PC-3 (cell line): ENCODE results near the gene EMC8. TPM values are rescaled to one million over a fixed set of nuclear protein-coding genes. Genes with fewer than 3 reads are reported as not detected.

ENCODE experiments used
- ATAC-seq: fragments of 200-7000 bp; cut with Tn5 transposase; 2 replicates; pipeline ENCODE4 v1.9.1; 2020; ENCODE audit warnings: mild to moderate bottlenecking, moderate library complexity
- BruUV-seq: library from RNA; stranded (reverse); fragments of 400-500 nt; replicated peaks from 2 replicates; lab custom pipeline; 2021; lab: Mats Ljungman, UMichigan
- CTCF ChIA-PET: fragments of 300-600 bp; sonication (Branson Sonifier 250); formaldehyde crosslinking; loops from one replicate; lab custom pipeline; 2022; ENCODE audit warnings: antibody characterized with exemption; lab: Charles Lee
- POLR2A ChIA-PET: fragments of 300-600 bp; sonication (Branson Sonifier 250); formaldehyde crosslinking; loops from one replicate; lab custom pipeline; 2022; ENCODE audit warnings: antibody characterized with exemption; ENCODE audit not compliant: unreplicated experiment; lab: Charles Lee
- DNase-seq: peaks from one replicate; pipeline ENCODE4 v3.0.0-alpha.2; 2015
- H2AFZ ChIP-seq: fragments of 300-600 bp; sonication (generic); 2 replicates; pipeline ENCODE4 v1.6.0; 2016; ENCODE audit warnings: antibody characterized with exemption, low read length
- H3F3A ChIP-seq: fragments of 300-600 bp; sonication (generic); one replicate; pipeline ENCODE4 v1.6.0; 2017; ENCODE audit warnings: antibody characterized with exemption, low read length, control low read depth, mild to moderate bottlenecking; ENCODE audit not compliant: unreplicated experiment
- H3K27ac ChIP-seq: fragments of 300-600 bp; sonication (generic); 2 replicates; pipeline ENCODE4 v1.5.1; 2016; ENCODE audit warnings: mild to moderate bottlenecking, low read length
- H3K27me3 ChIP-seq: fragments of 300-600 bp; sonication (generic); 2 replicates; pipeline ENCODE4 v1.6.1; 2016; ENCODE audit warnings: low read length, mixed read lengths
- H3K36me3 ChIP-seq: fragments of 300-600 bp; sonication (generic); 2 replicates; pipeline ENCODE4 v1.6.1; 2016; ENCODE audit warnings: low read depth, mixed run types, low read length, mixed read lengths
- H3K4me1 ChIP-seq: fragments of 300-600 bp; sonication (generic); 2 replicates; pipeline ENCODE4 v1.5.1; 2016; ENCODE audit warnings: low read length; ENCODE audit not compliant: insufficient read depth
- H3K4me2 ChIP-seq: fragments of 300-600 bp; sonication (generic); 2 replicates; pipeline ENCODE4 v1.6.0; 2016; ENCODE audit warnings: low read length
- H3K4me3 ChIP-seq: fragments of 300-600 bp; sonication (generic); 2 replicates; pipeline ENCODE4 v1.5.1; 2016; ENCODE audit warnings: mild to moderate bottlenecking, low read length, mixed read lengths
- H3K79me2 ChIP-seq: fragments of 300-600 bp; sonication (generic); 2 replicates; pipeline ENCODE4 v1.6.1; 2017; ENCODE audit warnings: low read length, mixed read lengths
- H3K9ac ChIP-seq: fragments of 300-600 bp; sonication (generic); 2 replicates; pipeline ENCODE4 v1.6.0; 2016; ENCODE audit warnings: mild to moderate bottlenecking, low read length
- H3K9me2 ChIP-seq: fragments of 300-600 bp; sonication (generic); replicated peaks from 2 replicates; pipeline ENCODE4 v1.6.1; 2016; ENCODE audit warnings: mixed run types, low read length, mixed read lengths
- H3K9me3 ChIP-seq: fragments of 300-600 bp; sonication (generic); 2 replicates; pipeline ENCODE4 v1.6.1; 2016; ENCODE audit warnings: low read length, mixed read lengths
- H4K20me1 ChIP-seq: fragments of 300-600 bp; sonication (generic); 2 replicates; pipeline ENCODE4 v1.6.1; 2016; ENCODE audit warnings: low read length, mixed read lengths
- EZH2 ChIP-seq: fragments of 300-600 bp; sonication (generic); IDR thresholded peaks from one replicate; pipeline ENCODE4 v1.6.1; 2017; ENCODE audit warnings: antibody characterized with exemption, mild to moderate bottlenecking, low read length; ENCODE audit not compliant: unreplicated experiment
- EZH2phosphoT487 ChIP-seq: fragments of 300-600 bp; sonication (generic); IDR thresholded peaks from 2 replicates; pipeline ENCODE4 v1.6.1; 2018; ENCODE audit warnings: mild to moderate bottlenecking, antibody characterized with exemption, low read length, borderline replicate concordance
- intact Hi-C: fragments of 100-400 bp; cut with micrococcal nuclease; formaldehyde crosslinking; loops from 2 replicates; pipeline ENCODE4 v1.9.0; 2023
- total RNA-seq: library from RNA; depleted of rRNA; stranded (reverse); fragments of >200 nt; gene quantifications from 2 replicates; pipeline ENCODE4 v1.2.3, GENCODE V29; 2014
- TF ChIP-seq, protein P1 (sequence below): fragments of 300-600 bp; sonication (generic); conservative IDR thresholded peaks from 2 replicates; pipeline ENCODE4 v1.5.1; 2017; ENCODE audit warnings: antibody characterized with exemption, low read depth, mild to moderate bottlenecking, low read length

Gene EMC8
- total RNA-seq, 1 experiment from 2014 or later, result 46.1 TPM

DNA sequence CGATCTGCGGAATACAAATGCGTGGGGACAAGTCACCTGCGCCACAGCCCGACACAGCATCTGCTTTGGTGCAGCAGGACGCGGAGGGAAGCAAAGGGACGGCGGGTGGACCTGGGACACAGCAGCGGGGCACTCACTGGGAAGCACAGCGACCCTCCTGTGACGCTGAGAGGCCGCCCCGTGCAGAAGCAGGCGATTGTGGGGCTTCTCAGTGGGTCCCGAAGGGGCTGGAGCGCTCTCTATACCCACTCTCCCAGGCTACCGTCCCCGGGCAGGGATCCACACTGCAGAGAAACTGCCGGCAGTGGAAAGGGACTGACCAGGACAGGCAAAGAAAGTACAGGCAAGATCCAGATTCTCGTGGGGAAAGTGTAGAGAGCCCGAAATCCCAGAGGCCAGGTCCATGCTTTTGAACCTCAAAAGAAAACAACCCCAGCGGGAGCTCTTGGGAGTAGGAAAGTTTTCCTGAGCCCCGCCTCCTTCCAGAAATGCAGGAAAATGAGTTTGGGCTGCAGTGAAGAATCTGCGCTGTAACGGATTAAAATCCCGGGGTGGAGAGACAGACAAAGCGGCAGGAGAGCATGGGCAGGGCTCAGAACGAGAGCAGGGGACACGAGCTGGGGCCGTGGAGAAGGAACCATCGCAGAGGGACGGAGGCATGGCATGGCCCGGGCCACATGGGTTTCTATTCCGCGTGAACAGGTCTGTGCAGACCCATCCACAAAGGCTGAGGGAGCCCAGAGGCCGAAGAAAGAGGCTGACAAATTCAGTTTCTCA is 12.9 kb upstream of the EMC8 start:
- Histone ChIP-seq H3K9me3 (no peaks in the 10 kb centered on the region), H3K27ac (no peak overlapping the region), H3K9me2 (no peaks in the 10 kb centered on the region), H3K4me1 (no peaks in the 10 kb centered on the region), H3K4me3 (no peak overlapping the region), H3K79me2 (no peaks in the 10 kb centered on the region), H3K27me3 (no peaks in the 10 kb centered on the region), H3K9ac (no peak overlapping the region), H3K36me3 (no peaks in the 10 kb centered on the region), H2AFZ (no peak overlapping the region), H3K4me2 (no peak overlapping the region), H4K20me1 (no peaks in the 10 kb centered on the region), H3F3A (no peaks in the 10 kb centered on the region)
- intact Hi-C loops, result no loop called here
- DNase-seq, result no peak
- no TSS peak for BruUV-seq
- no peak for ATAC-seq
- POLR2A ChIA-PET, result no interaction called here
- CTCF ChIA-PET, result no interaction called here
- TF ChIP-seq EZH2phosphoT487, result no peak

DNA sequence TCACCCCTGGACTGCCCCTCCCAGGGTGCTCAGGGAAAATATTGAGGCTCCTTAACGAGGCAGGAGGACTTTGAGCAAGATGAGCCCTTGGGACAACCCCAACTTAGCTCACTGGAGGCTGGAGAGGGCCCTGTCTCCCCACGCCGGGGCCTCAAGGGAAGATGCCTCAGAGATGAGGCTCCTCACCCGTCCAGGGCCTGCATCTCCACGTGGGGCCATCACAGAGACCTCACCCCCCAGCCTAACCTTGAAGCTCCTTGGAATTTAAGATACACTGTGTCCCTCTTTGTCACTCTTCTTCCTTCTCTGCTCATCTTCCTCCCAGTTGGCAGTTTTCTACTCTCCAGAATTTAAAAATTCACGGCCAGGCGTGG is 11.4 kb upstream of the EMC8 start:
- CTCF ChIA-PET, result no interaction called here
- POLR2A ChIA-PET, result no interaction called here

DNA sequence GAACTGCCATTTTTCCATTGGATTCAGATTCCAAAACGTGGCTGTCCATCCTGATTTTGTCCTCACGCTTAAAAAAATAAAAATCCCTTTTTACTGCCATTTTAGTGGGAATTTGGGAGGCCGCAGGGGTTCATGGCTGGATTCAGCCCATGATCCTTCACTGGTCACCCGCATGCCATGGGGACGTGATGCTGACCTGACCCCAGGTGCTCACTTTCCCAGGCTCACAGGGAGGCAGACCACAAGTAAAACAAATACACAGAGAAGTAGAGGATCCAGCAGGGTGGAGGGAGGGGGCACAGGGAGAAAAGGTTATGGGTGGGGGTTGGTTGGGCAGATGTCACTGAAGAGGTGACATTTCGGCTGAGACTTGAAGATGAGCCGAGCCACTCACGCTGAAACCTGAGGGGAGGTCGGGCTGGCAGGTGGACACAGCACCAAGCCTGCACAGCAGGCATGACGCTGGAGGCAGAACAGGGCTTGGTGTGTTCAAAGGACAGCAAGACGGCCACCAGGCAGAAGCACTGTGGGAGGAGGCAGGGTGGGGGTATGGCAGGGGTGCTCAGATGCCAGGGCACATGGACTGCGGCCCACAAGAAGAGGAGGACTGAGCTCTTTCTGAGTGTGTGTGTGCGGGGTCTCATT is 10.9 kb upstream of the EMC8 start:
- no peak overlapping the region for H3K27ac ChIP-seq
- ChIA-PET POLR2A (no interaction called here), CTCF (no interaction called here)
- no peak overlapping the region for H3K4me2 ChIP-seq
- no peaks in the 10 kb centered on the region for H3K4me1 ChIP-seq
- H4K20me1 ChIP-seq, result no peaks in the 10 kb centered on the region
- H3K27me3 ChIP-seq, result no peaks in the 10 kb centered on the region
- H3K9ac ChIP-seq, result no peak overlapping the region
- no peak overlapping the region for H2AFZ ChIP-seq
- no peaks in the 10 kb centered on the region for H3K79me2 ChIP-seq
- no peak overlapping the region for H3K4me3 ChIP-seq
- H3K36me3 ChIP-seq, result peaks cover 17% of the 10 kb centered on the region
- ATAC-seq (no peak), DNase-seq (no peak)
- H3F3A ChIP-seq, result no peaks in the 10 kb centered on the region
- TF ChIP-seq, protein P1, sequence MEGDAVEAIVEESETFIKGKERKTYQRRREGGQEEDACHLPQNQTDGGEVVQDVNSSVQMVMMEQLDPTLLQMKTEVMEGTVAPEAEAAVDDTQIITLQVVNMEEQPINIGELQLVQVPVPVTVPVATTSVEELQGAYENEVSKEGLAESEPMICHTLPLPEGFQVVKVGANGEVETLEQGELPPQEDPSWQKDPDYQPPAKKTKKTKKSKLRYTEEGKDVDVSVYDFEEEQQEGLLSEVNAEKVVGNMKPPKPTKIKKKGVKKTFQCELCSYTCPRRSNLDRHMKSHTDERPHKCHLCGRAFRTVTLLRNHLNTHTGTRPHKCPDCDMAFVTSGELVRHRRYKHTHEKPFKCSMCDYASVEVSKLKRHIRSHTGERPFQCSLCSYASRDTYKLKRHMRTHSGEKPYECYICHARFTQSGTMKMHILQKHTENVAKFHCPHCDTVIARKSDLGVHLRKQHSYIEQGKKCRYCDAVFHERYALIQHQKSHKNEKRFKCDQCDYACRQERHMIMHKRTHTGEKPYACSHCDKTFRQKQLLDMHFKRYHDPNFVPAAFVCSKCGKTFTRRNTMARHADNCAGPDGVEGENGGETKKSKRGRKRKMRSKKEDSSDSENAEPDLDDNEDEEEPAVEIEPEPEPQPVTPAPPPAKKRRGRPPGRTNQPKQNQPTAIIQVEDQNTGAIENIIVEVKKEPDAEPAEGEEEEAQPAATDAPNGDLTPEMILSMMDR, result no peak
- no peak for TF ChIP-seq EZH2phosphoT487
- no peaks in the 10 kb centered on the region for H3K9me3 ChIP-seq
- no TSS peak for BruUV-seq
- no peaks in the 10 kb centered on the region for H3K9me2 ChIP-seq
- intact Hi-C loops, result no loop called here

More for the DNA sequence above, 11.4 kb upstream of the EMC8 start:
- no peaks in the 10 kb centered on the region for H3K4me1 ChIP-seq
- H3F3A ChIP-seq, result no peaks in the 10 kb centered on the region
- no peak overlapping the region for H3K27ac ChIP-seq
- no TSS peak for BruUV-seq
- H3K4me3 ChIP-seq, result no peak overlapping the region
- H3K4me2 ChIP-seq, result no peak overlapping the region
- no peaks in the 10 kb centered on the region for H3K9me3 ChIP-seq
- H3K9ac ChIP-seq, result no peak overlapping the region
- no peaks in the 10 kb centered on the region for H4K20me1 ChIP-seq
- intact Hi-C loops, result no loop called here
- no peaks in the 10 kb centered on the region for H3K9me2 ChIP-seq
- H3K79me2 ChIP-seq, result no peaks in the 10 kb centered on the region
- no peaks in the 10 kb centered on the region for H3K27me3 ChIP-seq
- peaks cover 13% of the 10 kb centered on the region for H3K36me3 ChIP-seq
- H2AFZ ChIP-seq, result no peak overlapping the region
- DNase-seq, result no peak
- no peak for ATAC-seq
- TF ChIP-seq EZH2phosphoT487 (no peak), EZH2 (no peak)
- TF ChIP-seq, protein P1, result no peak
